ENCODE data around the gene ORAI3.

ORAI3 gene

DNA sequence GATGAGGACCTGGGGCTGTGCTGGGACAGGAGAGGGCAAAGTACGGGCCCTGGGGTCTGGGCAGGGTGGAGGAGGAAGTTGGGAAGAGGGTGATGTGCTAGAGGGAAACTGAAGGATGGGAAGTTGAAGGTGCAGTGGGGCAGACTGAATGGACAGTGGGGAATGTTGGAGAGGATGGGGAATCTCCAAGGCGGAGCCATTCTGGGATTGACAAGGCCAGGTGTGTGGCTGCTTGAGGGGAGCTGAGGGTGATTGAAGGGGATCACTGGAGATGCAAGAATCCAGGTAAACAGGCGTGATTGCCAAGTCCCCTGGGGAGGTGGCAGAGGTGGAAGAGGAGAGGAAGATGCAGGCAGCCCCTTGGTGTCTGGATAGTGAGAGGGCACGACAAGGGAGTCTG, 27.6 kb downstream of the ORAI3 start:
- FAIRE-seq, result no peak

DNA sequence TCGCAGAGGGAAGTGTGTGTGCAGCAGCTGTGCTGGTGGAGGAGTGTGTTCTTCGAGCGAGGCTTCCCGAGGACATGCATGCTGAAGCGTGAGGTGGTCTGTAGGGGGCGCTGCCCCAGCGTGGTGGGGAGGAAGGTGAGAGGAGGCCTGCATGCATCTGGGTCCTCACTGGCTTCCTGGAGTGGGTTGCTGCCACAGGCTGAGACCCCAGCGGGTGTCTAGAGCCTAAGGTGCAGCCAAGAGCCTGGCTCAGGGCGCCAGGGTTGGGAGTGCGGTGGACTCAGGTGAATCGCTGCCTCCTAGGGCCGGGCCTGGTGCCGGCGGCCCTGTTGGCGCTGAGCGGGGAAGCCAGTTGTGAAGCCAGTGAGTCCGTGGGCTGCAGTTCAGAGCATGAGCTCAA, 28.6 kb downstream of the ORAI3 start:
- FAIRE-seq, result no peak

DNA sequence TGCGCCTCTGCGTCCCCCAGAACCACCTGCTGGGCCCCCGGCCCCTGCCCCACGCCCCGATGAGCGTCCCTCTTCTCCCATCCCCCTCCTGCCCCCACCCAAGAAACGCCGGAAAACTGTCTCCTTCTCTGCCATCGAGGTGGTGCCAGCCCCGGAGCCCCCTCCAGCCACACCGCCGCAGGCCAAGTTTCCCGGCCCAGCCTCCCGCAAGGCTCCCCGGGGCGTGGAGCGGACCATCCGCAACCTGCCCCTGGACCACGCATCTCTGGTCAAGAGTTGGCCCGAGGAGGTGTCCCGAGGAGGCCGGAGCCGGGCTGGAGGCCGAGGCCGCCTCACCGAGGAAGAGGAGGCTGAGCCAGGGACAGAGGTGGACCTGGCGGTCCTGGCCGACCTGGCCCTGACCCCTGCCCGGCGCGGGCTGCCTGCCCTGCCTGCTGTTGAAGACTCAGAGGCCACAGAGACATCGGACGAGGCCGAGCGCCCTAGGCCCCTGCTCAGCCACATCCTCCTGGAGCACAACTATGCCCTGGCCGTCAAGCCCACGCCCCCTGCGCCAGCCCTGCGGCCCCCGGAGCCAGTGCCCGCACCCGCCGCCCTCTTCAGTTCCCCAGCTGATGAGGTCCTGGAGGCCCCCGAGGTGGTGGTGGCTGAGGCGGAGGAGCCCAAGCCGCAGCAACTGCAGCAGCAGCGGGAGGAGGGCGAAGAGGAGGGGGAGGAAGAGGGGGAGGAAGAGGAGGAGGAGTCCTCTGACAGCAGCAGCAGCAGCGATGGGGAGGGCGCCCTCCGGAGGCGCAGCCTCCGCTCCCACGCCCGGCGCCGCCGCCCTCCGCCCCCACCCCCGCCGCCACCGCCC, 30.5 kb downstream of the ORAI3 start:
- FAIRE-seq, result no peak

DNA sequence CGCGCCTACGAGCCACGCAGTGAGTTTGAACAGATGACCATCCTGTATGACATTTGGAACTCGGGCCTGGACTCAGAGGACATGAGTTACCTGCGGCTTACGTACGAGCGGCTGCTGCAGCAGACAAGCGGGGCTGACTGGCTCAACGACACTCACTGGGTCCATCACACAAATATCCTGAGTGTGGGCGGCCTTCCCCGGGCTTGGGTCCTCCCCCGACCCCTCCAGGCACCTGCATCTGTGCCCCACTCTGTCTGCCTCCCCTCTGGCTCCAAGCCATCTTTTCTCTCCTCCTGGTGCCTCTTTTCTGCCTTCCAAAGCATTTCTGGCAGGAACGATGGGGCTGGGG, 31.1 kb downstream of the ORAI3 start:
- FAIRE-seq, result no peak

GRCh38 chr16:30980434-30980833, 31.6 kb downstream of the ORAI3 start:
- no peak for FAIRE-seq

- FAIRE-seq, result no peak
Measured at GRCh38 chr16:30980959-30981358, 32.1 kb downstream of the ORAI3 start.

GRCh38 chr16:30982548-30983288, 33.9 kb downstream of the ORAI3 start:
- FAIRE-seq, result no peak

DNA sequence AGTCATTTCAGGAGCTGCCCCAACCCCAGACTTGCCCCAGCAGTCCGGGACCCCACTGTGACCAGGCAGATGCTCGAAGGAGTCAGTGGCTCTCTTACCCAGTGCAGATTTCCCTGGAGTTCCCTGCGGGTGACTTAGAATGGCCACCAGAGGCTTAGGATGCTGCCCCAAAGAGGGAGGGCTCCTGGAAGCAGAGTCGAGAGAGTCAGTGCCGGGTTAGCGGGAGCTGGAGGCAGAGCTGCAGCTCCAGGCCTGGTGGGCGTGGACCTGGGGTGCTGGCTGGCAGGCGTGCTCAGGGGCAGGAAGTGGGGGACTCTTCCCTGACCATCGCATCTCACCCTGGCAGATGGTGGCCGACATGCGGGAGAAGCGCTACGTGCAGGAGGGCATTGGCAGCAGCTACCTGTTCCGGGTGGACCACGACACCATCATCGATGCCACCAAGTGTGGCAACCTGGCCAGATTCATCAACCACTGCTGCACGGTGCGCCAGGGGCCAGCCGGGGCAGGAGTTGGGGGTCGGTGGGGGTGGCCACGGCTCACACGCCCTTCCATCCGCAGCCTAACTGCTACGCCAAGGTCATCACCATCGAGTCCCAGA, 34.5 kb downstream of the ORAI3 start:
- FAIRE-seq, result no peak

GRCh38 chr16:30983898-30984610, 35.2 kb downstream of the ORAI3 start:
- FAIRE-seq, result no peak

- no peak for FAIRE-seq
Measured at GRCh38 chr16:30984669-30985400, 36.0 kb downstream of the ORAI3 start, which contains the start of gene HSD3B7. HSD3B7 (plus strand) TSS chr16:30985207; CDS start chr16:30985659, 452 bp downstream.

- no peak for FAIRE-seq
Measured at GRCh38 chr16:30985401-30986128, 36.7 kb downstream of the ORAI3 start.

DNA sequence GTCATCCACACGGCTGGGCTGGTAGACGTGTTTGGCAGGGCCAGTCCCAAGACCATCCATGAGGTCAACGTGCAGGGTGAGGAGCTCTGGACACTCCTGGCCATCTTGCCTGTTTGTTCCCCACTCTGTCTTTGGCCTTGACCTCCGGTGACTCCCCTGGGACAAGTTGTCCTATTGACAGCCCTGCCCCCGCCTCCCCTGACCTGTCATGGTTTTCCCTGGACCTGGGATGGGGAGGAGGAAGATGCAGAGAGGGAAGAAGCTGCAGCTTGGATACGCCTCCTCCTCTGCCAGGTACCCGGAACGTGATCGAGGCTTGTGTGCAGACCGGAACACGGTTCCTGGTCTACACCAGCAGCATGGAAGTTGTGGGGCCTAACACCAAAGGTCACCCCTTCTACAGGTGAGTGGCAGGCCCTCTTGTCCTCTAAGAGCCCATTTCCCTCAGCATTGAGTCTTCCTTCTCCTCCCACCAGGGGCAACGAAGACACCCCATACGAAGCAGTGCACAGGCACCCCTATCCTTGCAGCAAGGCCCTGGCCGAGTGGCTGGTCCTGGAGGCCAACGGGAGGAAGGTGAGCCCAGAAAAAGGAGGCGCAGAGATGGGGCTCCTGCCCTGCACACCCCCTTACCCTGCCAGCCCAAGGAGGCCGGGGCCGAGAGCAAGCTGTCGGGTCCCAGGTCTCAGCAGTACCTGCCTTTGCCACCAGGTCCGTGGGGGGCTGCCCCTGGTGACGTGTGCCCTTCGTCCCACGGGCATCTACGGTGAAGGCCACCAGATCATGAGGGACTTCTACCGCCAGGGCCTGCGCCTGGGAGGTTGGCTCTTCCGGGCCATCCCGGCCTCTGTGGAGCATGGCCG, 37.5 kb downstream of the ORAI3 start:
- no peak for FAIRE-seq

GRCh38 chr16:30987581-30988190, 38.8 kb downstream of the ORAI3 start:
- no peak for FAIRE-seq

GRCh38 chr16:30989469-30990047, 40.7 kb downstream of the ORAI3 start:
- FAIRE-seq, result no peak

DNA sequence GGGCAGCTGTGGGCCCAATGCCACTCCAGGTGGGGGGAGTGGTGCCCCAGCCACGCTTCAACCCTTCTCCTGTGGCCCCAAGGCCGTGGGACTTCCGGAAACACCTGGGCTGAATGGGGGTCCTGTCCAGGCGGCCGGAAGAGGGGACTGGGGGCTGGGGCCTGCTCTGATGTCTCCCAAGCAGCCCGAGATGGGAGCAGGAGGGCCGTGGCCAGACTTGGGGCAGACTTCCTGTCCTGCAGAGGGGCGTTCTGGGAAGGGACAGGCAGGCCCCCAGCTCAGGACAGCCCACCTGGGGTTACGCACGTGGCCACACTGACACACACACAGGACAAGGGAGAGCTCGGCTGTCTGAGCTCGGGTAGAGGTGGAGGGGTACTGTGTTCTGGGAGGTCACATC, 41.2 kb downstream of the ORAI3 start:
- no peak for FAIRE-seq

DNA sequence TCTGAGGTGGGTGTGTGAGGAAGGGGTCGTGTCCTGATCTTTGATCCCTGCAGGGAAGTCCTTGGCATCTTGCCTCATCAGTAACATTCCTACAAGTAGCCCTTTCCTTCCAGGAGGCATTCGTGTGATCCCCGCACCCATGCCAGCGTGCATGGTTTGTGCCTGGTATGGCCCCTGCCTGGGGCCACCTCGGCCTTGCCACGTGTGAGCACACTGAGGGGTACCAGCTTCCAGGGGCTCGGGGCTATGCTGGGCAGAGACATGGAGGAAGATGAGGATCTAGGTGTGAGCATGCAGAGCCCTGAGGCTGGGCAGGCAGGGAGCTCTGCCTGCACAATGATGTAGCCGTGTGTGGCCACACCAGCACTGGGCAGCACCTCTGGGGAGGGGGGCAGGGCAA, 42.2 kb downstream of the ORAI3 start:
- FAIRE-seq, result no peak

DNA sequence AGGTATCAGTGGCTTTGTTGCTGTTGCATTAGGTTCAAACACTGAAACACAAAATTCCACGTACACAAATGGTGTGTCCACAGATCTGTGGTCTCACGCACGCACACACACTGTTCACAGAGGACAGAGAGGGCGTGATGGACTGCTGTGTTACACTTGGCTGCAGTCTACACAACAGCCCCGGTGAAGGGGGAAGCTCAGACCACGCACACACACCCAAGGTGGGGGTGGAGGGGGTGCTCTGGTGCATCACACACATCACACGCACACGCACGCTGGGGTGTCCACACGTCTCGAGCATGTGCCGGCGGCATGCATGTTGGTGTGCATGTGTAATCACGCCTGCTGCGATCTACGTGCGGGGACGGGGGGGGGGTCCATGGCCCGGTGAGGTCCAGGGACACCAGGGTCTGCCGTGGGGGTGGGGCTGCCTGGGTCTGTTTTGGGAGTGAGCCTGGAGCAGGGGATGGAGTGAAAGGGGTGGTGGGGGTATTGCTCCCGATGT, 43.5 kb downstream of the ORAI3 start:
- no peak for FAIRE-seq

GRCh38 chr16:30992931-30993816, 44.3 kb downstream of the ORAI3 start:
- no peak for FAIRE-seq

DNA sequence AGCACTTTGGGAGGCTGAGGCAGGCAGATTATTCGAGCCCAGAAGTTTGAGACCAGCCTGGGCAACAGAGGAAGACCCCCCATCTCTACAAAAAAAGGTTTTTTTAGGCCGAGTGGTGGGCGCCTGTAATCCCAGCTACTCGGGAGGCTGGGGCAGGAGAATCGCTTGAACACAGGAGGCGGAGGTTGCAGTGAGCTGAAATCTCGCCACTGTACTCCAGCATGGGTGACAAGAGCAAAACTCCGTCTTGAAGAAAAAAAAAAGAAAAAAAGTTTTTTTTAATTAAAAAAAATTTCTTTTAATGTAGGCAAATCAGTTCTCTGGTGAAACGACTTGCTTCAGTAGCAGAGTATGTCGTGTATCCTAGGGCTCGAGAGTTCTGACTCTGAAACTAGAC, 47.1 kb downstream of the ORAI3 start:
- no peak for FAIRE-seq
